ENCODE data around the gene KANSL1.
"Not testable (repeated sequence)": the region's sequence is repeated elsewhere in the genome, so short reads cannot be mapped to it uniquely, and the experiment has no call there.

KANSL1 gene

DNA sequence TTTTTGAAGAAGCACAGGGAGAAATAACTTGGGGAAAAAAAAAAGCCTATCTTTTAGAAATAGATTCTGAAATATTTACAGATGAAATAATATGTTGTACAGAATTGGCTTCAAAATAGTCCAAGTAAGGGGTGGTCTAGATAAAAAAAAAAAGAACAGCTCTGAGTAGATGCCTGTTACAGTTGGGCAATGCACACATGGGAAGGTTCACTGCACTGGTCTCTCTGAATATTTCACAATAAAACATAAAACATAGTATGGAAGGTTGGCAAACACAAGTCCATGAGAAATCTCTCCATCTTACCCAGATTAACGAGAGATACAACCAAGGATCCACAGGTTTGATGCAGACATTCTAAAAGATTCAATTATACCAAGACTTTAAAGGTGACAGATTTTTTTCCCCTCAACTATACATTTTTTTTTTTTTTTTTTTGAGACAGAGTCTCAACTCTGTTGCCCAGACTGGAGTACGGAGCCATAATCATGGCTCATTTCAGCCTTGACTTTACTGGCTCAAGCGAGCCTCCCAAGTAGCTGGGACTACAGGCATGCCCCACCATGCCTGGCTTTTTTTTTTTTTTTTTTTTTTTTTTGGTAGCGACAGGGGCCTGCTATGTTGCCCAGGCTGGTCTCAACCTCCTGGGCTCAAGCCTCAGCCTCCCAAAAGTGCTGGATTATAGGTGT lies 58.0 kb downstream of the KANSL1 start:
- DNase-seq = no peak

DNA sequence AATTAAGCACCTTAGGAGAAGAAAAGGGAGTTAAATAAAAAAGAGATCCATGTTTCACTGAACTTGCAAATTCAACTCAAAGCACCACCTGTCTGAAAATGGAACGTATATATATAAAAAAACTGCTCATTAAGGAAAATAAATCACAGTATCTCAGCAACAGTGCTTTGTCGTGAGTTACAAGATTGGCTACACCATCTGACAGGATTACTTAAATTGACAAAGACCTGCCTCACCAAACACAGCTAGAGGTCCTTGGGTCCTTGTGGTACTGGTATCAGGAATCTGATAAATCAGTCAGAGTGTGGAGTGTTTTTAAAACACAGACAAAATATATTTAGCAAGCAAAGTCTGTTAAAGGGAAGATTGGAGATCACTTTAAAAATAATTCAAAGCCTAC lies 63.9 kb downstream of the KANSL1 start:
- DNase-seq = no peak

DNA sequence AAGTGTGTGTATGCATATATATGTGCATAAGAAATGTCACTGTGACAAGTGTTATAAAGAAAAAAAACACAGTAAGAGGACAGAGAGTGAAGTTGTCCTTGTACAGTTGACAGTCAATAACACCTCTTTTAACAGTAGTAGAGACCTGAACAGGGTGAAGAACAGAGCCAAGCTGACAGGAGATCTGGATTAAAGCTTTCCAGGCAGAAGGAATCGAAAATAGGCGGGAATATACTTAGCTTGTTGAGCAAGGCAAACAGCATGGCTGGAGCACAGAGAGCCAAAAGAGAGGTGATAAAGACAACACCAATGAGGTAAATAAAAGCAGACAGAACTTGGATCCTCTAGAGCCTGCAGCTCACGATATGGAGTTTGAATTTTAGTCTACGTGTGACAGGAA lies 64.8 kb downstream of the KANSL1 start:
- DNase-seq = no peak

DNA sequence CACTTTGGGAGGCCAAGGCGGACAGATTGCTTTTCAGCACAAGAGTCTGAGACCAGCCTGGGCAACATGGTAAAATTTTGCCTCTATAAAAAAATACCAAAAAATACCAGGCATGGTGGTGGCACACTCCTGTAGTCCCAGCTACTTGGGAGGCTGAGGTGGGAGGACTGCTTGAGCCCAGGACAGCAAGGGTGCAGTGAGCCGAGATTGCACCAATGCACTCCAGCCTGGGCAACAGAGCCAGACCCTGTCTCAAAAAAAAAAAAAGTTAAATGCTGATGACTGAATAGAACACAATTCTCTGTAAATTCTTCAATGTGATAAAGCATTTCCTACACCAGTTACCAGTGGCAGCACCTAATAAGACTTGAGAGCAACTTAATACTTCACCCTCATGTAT lies 65.7 kb downstream of the KANSL1 start:
- DNase-seq = no peak

DNA sequence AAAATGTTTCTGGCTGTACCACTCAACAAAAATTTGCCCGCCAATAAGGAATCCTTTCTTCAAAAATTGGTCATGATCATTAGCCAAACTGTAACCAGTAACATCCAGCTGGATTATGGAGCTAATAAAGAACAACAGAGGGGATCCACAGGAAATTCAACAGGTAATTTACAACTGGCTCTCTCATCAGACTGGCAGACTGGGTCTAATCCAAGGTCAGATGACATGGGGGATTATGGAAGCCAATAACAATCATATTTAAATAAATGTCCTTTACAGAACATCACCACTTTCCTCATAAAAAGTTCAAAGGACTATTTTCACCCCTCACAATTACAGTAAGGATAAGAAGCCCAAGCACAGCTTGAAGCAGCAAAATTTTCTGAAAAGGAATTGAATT lies 66.4 kb downstream of the KANSL1 start:
- no peak for DNase-seq

DNA sequence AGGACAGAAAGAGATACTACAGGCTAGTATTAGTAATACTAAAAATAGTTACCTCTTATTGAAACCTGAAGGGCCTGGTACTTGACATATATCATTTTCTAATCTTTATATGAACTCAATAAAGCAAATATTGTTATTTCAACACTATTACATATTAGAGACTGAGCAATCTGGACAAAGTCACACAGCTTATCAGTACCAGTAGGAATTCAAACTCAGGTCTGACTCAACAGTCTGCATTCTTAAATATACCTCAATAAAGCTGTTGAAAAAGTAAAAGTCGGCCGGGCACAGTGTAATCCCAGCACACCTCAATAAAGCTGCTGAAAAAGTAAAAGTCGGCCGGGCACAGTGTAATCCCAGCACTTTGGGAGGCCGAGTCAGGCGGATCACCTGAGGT lies 67.4 kb downstream of the KANSL1 start:
- DNase-seq = no peak

DNA sequence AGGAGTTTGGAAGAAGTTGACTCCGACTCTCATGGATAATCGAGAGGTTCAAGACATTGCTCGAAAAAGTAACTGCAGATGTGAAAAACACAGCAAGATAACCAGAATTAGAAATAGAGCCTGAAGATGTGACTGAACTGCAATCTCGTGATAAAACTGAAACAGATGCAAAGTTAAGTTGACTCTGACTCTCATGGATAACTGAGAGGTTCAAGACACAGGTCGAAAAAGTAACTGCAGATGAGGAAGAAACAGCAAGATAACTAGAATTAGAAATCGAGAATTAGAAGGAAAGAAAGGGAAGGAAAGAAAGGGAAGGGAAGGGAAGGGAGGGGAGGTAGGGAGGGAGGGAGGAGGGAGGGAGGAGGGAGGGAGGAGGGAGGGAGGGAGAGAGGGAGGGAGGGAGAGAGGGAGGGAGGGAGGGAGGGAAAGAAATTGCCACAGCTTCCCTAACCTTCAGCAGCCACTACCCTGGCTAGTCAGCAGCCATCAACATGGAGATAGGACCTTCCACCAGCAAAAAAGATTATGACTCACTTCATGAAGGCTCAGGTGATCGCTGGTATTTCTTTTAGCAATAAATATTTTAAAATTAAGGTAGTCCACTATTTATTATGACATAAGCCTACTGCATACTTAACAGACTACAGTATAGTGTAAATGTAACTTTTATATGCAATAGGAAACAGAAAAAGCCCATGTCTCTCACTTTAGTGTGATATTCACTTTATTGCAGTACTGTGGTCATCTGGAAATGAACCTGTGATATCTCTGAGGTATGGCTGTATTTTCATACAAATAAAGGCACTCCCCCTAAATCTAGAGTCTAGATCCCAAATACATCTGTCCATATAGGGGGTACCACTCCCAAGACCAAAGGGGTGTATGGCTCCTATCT lies 68.3 kb downstream of the KANSL1 start:
- DNase-seq = no peak

DNA sequence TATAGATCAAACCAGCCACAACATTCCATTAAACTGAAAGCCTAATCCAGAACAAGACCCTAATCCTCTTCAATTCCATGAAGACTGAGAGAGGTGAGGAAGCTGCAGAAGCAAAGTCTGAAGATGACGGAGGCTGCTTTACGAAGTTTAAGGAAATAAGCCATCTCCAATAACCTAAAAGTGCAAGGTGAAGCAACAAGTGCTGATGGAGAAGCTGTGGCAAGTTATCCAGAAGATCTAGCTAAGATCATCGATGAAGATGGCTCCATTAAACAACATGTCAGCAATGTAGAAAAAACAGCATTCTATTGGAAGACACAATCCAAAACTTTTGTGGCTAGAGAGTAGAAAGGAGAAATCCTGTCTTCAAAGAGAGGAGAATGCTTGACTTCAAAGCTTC lies 69.6 kb downstream of the KANSL1 start:
- no peak for DNase-seq

DNA sequence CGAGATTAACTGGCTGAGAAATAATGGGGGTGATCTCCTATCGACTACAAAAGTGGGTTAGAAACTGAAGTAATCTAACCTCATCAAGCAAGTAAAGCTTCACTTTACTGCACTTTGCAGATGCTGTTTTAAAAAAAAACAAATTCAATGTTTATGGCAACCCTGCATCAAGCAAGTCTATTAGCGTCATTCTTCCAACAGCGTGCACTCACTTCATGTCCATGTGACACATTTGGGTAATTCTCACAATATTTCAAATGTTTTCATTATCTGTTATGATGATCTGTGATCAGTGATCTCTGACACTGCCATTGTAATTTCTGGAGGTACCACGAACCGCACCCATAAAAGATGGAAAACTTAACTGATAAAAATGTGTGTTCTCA lies 70.8 kb downstream of the KANSL1 start:
- no peak for DNase-seq

DNA sequence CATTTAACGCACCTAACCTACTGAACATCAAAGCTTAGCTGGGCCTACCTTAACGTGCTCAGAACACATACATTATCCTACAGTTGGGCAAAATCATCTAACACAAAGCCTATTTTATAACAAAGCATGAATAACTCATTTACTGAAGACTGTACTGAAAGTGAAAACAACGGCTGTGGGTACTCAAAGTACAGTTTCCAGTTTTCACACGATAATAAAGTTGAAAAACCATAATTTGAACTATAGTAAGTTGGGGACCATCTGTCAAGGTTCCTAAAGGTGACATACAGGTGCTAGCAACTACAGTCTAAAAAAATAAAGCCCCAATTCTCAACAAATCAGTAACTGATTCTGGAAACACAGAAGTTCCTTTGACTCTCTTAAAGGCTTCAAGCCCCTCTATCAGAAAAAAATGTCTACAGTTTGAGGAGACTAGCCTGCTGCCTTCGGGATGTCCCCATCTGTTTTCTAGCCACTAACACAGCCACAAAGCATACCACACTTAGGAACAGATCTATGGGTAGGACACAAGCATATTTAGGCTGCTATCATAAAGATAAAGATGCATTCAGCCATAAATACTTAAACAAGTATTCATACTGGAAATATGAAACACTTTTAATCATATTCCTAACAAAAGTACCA lies 71.3 kb downstream of the KANSL1 start:
- DNase-seq = no peak

DNA sequence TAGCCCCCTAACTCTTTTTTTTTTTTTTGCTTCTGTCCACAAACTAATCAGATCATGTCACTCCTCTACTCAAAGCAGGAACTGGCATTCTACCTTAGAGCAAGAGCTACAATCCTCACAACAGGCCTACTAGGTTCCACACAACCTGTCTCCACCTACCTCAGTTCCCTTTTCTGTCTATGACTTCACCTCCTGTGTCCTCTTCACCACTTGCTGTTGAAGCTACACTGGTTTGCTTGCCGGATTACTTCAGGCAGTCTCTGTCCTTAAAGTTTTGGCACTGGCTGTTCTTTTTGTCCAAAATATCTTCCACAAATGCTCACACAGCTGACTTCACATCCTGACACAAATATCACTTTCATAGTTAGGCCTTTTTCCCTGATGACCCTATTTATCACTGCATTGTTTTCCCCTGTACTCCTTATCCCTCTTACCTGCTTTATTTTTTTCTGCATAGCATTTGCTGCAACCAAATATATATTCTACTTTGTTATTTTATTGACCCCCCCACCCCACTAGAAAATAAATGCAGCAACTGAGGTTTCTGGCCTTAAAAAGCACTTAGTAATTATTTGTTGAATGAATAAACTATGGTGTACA lies 72.0 kb downstream of the KANSL1 start:
- no peak for DNase-seq

DNA sequence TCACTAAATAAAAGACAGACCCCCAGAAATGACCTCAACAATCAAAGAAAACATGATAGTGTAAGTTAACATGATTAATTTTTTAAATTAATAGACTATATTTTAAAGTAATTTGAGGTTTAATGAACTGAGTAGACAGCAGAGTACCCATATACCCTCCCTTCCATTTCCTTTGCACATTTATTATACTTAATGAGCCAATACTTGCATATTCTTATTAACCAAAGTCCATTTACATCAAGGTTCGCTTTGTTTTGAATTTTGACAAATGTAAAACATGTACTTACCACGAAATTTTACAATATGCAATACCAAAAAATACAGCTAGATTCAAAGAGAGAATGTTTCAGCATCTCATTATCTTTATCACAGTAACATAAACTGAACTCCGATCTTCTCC lies 72.7 kb downstream of the KANSL1 start:
- no peak for DNase-seq

DNA sequence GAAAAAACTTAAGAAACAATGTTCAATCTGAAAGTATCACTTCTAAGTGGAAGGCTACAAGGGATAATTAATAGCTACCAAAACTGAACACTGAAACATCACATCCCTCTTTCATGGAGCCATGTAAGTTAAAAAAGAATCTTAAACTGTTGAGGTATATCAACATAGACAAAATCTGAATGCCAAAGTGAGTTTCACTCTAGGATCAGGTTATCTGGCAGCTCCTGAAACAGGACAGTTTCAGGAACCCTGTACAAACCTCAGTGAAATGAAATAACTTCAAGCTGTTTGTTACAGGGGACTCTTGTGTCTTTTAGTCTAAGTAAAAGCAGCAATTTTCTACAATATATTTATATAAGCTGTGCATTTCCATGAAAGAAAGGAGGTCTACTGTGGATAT lies 73.2 kb downstream of the KANSL1 start:
- DNase-seq = no peak

DNA sequence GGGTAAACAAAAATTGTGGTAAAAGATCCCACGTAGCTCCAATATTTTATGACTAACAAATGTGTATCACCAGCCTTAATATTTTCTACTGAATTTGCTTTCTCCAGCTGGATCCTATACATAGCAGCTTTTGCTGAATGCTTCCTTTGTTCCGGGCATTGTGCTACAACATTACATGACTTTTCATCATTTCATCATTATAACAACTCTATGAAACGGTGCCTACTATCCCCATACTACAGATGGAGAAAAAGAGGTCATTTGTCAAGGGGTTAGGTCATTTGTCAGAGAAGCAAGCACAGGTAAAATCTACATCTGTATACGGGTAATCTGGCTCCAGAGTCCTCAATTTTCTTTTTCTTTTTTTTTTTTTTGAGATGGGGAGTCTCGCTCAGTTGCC lies 74.3 kb downstream of the KANSL1 start:
- no peak for DNase-seq

DNA sequence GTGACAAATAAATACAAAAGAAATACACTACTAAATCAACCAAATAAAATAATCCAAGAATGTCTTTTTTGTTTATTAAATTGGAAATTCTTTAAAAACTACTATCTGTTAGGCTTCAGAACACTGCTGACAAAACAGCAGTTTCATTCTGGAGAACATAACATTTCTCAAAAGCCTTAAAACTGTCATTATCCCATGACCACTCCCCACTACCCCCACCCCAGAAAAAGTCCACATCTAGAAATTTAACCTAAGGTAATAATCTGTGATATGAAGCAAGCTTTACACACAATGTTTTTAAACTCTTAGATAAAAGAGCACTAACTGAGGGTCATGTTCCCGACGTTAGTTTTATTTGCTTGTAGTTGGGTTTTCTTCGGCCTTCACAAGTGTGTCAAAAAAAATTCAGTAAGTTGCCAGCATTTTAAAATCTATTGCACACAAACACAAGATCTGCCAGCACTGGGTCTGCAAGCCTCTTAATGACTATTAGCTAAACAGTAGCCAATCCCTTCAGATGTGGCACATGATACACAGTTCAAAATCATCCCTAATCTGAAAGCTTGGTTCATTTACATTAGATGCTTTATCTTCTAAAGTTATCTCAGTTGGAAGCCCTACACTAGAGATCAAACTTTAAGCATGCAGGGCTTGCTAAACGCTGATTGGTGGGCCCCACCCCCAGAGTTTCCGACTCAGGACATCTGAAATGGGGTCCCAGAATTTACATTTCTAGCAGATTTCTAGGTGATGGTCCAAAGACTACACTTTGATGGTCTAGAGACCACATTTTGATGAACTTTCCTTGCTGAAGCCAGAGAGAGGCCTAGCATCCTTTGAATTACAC lies 75.2 kb downstream of the KANSL1 start:
- no peak for DNase-seq

DNA sequence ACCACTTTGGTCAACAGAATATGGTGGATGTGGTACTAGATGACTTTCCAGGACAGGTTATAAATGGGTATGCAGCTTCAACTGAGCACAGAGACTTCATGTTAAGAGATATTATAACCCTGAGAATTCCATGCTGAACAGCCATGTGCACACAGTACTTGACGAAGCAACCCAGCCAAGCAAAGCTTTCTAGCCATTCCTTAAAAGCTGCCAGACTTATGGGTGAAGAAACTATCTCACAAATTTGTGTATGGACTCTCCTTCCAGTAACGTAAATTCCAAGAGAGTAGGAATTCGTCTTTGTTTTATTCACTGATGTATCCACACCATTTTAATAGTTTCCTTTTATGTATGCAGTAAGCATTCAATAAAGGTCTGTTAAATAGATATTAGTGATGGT lies 76.1 kb downstream of the KANSL1 start:
- DNase-seq = no peak

DNA sequence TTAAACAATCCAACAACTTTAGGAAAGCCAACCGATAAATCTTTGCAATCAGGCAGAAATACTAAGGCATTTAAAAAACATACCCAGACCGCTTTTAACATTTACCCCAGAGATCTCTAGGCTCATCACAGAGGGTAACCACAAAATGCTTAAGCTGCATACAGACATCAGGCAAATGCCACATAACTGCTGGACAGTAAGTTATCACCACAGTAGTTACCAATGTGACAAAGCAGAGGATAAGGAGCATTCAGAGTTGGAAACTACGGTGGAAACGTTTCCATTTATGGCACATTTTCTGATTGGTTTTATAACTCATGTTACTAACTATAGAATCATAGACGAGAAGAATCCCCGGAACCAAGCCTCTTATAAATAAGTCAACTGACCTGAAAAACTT lies 77.5 kb downstream of the KANSL1 start:
- no peak for DNase-seq

DNA sequence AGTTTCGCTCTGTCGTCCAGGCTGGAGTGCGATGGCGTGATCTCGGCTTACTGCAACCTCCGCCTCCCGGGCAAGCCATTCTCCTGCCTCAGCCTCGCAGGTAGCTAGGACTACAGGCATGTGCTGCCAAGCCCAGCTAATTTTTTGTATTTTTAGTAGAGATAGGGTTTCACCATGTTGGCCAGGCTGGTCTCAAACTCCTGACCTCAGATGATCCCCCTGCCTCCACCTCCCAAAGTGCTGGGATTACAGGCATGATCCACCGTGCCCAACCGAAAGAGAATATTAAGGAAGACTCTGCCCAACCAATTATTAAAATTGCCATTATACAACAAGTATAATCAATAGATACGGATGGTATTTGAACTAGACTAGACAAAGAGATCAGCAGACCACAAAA lies 82.0 kb downstream of the KANSL1 start:
- DNase-seq = not testable (repeated sequence)

DNA sequence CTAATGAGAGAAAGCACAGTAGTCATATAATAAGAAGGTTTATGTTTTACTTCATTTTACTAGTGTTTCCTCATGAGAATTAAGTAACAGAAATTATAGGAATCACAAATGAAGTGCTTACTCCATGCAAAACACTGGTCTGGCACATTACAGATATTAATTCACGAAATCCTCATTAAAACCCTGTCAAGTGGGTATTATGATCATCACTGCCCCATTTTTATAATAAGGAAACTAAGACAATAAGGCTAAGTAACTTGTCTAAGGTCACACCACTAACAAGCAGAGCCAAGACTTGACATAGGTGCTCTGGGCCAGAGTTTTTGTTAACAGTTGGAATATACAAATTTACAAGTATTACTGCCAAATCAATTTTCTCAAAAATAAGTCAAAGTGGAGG lies 83.0 kb downstream of the KANSL1 start:
- DNase-seq = no peak

DNA sequence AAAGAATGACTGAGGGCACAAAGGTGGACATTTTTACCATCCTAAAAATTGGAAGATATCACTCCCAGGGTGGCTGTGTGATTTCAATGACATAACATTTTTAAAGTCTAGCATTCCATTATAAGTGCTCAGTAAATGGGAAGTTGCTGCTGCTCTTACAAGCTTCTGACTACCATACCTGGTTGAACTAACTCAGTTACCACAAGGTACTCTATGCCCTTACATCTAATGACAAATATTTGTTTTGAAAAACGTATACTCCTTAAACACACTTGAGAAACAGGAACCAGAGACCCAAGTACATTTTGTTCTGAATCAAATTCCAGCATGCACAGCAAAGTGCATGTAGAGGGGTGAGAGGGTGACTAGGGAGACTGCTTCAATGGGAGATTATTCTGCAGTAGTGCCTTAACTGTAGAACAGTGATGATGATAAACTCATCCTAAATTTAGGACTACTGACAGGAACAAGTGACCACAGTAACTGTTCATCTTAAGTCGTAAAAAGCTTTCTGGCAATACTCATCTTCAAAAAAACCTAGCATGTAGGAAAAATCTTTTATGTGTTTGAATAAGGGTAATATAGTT lies 83.5 kb downstream of the KANSL1 start:
- DNase-seq = no peak

DNA sequence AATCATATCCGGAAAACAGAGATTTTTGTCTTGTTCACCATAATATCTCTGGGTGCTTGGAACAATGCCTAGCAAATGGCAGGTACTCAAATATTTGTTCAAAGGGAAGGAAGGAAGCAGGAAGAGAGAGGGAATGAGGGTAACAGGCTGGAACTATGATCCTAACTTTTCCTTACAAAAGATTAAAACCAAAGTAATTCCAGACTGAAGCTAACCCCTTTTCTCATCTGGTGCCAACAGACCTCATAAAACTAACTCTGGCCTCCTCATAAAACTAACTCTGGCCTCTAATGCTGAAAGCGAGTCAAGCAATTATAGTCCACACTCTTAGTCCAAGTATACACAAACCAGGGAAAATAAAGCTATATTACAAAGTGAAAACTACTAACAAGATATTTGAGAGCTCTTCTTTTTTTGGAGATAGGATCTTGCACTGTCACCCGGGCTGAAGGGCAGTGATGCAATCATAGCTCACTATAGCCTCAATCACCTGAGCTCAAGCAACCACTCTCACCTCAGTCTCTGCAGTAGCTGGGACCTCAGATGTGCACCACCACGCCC lies 84.6 kb downstream of the KANSL1 start:
- no peak for DNase-seq

DNA sequence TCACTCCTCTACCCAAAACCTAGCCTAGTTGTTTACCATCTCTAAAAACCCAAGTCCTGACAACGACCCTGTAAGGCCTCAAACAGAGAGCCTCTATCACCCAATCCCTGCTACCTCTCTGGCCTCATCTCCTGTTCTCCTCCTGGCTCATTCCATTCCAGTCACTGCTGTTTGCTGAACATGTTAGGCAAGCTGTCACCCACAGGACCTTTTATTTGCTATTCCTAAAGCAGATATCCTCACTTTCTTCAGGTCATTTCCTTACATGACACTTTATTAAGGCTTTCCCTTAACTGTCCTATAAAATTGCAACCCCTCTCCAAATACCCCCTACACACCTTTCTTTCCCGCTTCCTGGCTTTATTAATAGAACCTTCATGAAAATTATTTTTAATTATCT lies 85.1 kb downstream of the KANSL1 start:
- no peak for DNase-seq

Data from NCI-H526 treated with DMSO at 0.1 percent for 48 hours (cell line).